H9 (cell line): ENCODE measurements around the gene ZIC5. TPM values are rescaled to one million over a fixed set of nuclear protein-coding genes. Genes with fewer than 3 reads are reported as not detected.

ENCODE experiments used
- DNase-seq: peaks from one replicate; pipeline ENCODE4 v3.0.0-alpha.2; 2017
- H2AFZ ChIP-seq: one replicate; pipeline ENCODE4 v1.6.1; 2013; ENCODE audit warnings: mild to moderate bottlenecking, low read length, control low read depth, moderate library complexity
- H2AK5ac ChIP-seq: 2 replicates; pipeline ENCODE4 v1.6.1; 2013; ENCODE audit warnings: low read length, control low read depth, mixed read lengths; ENCODE audit not compliant: insufficient read length
- H2BK120ac ChIP-seq: one replicate; pipeline ENCODE4 v1.6.1; 2013; ENCODE audit warnings: low read depth, mild to moderate bottlenecking, low read length, control low read depth, inconsistent platforms; ENCODE audit not compliant: poor library complexity, severe bottlenecking
- H2BK12ac ChIP-seq: 2 replicates; pipeline ENCODE4 v1.6.1; 2013; ENCODE audit warnings: low read length, control low read depth, mixed read lengths, low read depth; ENCODE audit not compliant: insufficient read length
- H2BK15ac ChIP-seq: 2 replicates; pipeline ENCODE4 v1.6.1; 2013; ENCODE audit warnings: low read depth, low read length, control low read depth
- H2BK20ac ChIP-seq: one replicate; pipeline ENCODE4 v1.6.1; 2013; ENCODE audit warnings: low read depth, mild to moderate bottlenecking, low read length, control low read depth, inconsistent platforms; ENCODE audit not compliant: poor library complexity, severe bottlenecking
- H2BK5ac ChIP-seq: 2 replicates; pipeline ENCODE4 v1.6.1; 2013; ENCODE audit warnings: low read length, control low read depth, mixed read lengths; ENCODE audit not compliant: insufficient read length
- H3K14ac ChIP-seq: 2 replicates; pipeline ENCODE4 v1.6.1; 2013; ENCODE audit warnings: low read length, control low read depth; ENCODE audit not compliant: insufficient read depth
- H3K18ac ChIP-seq: 2 replicates; pipeline ENCODE4 v1.6.1; 2013; ENCODE audit warnings: low read depth, mild to moderate bottlenecking, mixed read lengths, low read length, control low read depth; ENCODE audit not compliant: insufficient read length
- H3K23ac ChIP-seq: 2 replicates; pipeline ENCODE4 v1.6.1; 2013; ENCODE audit warnings: low read length, control low read depth, mixed read lengths, low read depth; ENCODE audit not compliant: insufficient read length
- H3K23me2 ChIP-seq: 2 replicates; pipeline ENCODE4 v1.6.1; 2013; ENCODE audit warnings: low read depth, mild to moderate bottlenecking, mixed read lengths, low read length, control low read depth; ENCODE audit not compliant: insufficient read length, poor library complexity, severe bottlenecking
- H3K27ac ChIP-seq: 2 replicates; pipeline ENCODE4 v1.5.1; 2013; ENCODE audit warnings: low read length, control low read depth, mixed read lengths, low read depth; ENCODE audit not compliant: insufficient read length
- H3K27me3 ChIP-seq: 2 replicates; pipeline ENCODE4 v1.6.1; 2013; ENCODE audit warnings: low read length, control low read depth, inconsistent platforms; ENCODE audit not compliant: insufficient read depth
- H3K4ac ChIP-seq: 2 replicates; pipeline ENCODE4 v1.6.1; 2013; ENCODE audit warnings: low read depth, mild to moderate bottlenecking, control low read depth, inconsistent platforms, low read length, moderate library complexity
- H3K4me1 ChIP-seq: 2 replicates; pipeline ENCODE4 v1.6.1; 2013; ENCODE audit warnings: low read length, control low read depth, inconsistent platforms; ENCODE audit not compliant: insufficient read depth
- H3K4me2 ChIP-seq: 2 replicates; pipeline ENCODE4 v1.6.1; 2013; ENCODE audit warnings: low read length, control low read depth, mixed read lengths; ENCODE audit not compliant: insufficient read length, insufficient read depth
- H3K56ac ChIP-seq: 2 replicates; pipeline ENCODE4 v1.6.1; 2013; ENCODE audit warnings: low read depth, mild to moderate bottlenecking, mixed read lengths, low read length, control low read depth; ENCODE audit not compliant: insufficient read length
- H3K79me1 ChIP-seq: 2 replicates; pipeline ENCODE4 v1.6.1; 2013; ENCODE audit warnings: low read depth, mild to moderate bottlenecking, moderate library complexity, low read length, control low read depth, inconsistent platforms; ENCODE audit not compliant: insufficient read depth, poor library complexity, severe bottlenecking
- H3K79me2 ChIP-seq: 2 replicates; pipeline ENCODE4 v1.6.1; 2013; ENCODE audit warnings: low read length, control low read depth, inconsistent platforms; ENCODE audit not compliant: insufficient read depth
- H3K9ac ChIP-seq: 2 replicates; pipeline ENCODE4 v1.6.1; 2013; ENCODE audit warnings: low read length, control low read depth, mixed read lengths; ENCODE audit not compliant: insufficient read length; ENCODE audit errors: extremely low read depth
- H3K9me3 ChIP-seq: one replicate; pipeline ENCODE4 v1.6.1; 2013; ENCODE audit warnings: low read depth, low read length, inconsistent platforms; ENCODE audit not compliant: control insufficient read depth
- H3T11ph ChIP-seq: one replicate; pipeline ENCODE4 v1.6.1; 2013; ENCODE audit warnings: mild to moderate bottlenecking, low read length, control low read depth, inconsistent platforms
- H4K20me1 ChIP-seq: one replicate; pipeline ENCODE4 v1.6.1; 2013; ENCODE audit not compliant: control insufficient read depth, insufficient read length, insufficient read depth
- H4K5ac ChIP-seq: 2 replicates; pipeline ENCODE4 v1.6.1; 2013; ENCODE audit warnings: low read depth, mild to moderate bottlenecking, mixed read lengths, low read length, control low read depth; ENCODE audit not compliant: insufficient read length
- H4K8ac ChIP-seq: replicated peaks from 2 replicates; pipeline ENCODE4 v1.6.1; 2013; ENCODE audit warnings: low read length, control low read depth, mixed read lengths, low read depth; ENCODE audit not compliant: insufficient read length
- H4K91ac ChIP-seq: 2 replicates; pipeline ENCODE4 v1.6.1; 2013; ENCODE audit warnings: low read depth, mild to moderate bottlenecking, moderate library complexity, mixed read lengths, low read length, control low read depth; ENCODE audit not compliant: insufficient read length
- H3K27ac Mint-ChIP-seq, 3 experiments: 2 replicates in 2 of 3; 3 replicates in 1 of 3; pipeline ENCODE4 v1.8.0; 2020 to 2021; ENCODE audit warnings: mixed read lengths in 3 of 3, mild to moderate bottlenecking in 1 of 3, moderate library complexity in 1 of 3
- H3K27me3 Mint-ChIP-seq: 2 replicates; pipeline ENCODE4 v1.8.0; 2021; ENCODE audit warnings: low read depth, mild to moderate bottlenecking, moderate library complexity, mixed read lengths
- H3K36me3 Mint-ChIP-seq, 3 experiments: 2 replicates in 2 of 3; 3 replicates in 1 of 3; pipeline ENCODE4 v1.8.0; 2020 to 2021; ENCODE audit warnings: low read depth in 3 of 3, mixed read lengths in 3 of 3; ENCODE audit not compliant: insufficient read depth in 1 of 3
- H3K4me1 Mint-ChIP-seq, 2 experiments: 2 replicates each; pipeline ENCODE4 v1.8.0; 2020; ENCODE audit warnings: mixed read lengths in 2 of 2
- H3K4me3 Mint-ChIP-seq, 2 experiments: 2 replicates in 1 of 2; 3 replicates in 1 of 2; pipeline ENCODE4 v1.8.0; 2020 to 2021; ENCODE audit warnings: mild to moderate bottlenecking in 2 of 2, mixed read lengths in 2 of 2, moderate library complexity in 1 of 2
- H3K9me3 Mint-ChIP-seq, 2 experiments: 2 replicates in 1 of 2; 3 replicates in 1 of 2; pipeline ENCODE4 v1.8.0; 2020; ENCODE audit warnings: mild to moderate bottlenecking in 2 of 2, mixed read lengths in 2 of 2, moderate library complexity in 1 of 2
- WGBS: extraction: QIAGEN DNeasy Blood & Tissue Kit; methylation state at CpG from one replicate; pipeline ENCODE4 v1.1.7; 2013; ENCODE audit warnings: missing lambda C conversion rate, low lambda C conversion rate, mixed read lengths; ENCODE audit not compliant: insufficient read length; ENCODE audit errors: extremely low coverage; 5-methylcytosine and 5-hydroxymethylcytosine counted together
- total RNA-seq: library from RNA; stranded (reverse); gene quantifications from 2 replicates; pipeline ENCODE4 v1.2.1, GENCODE V29; 2021
- TF ChIP-seq, protein P1 (sequence below): fragments of 200-600 bp; sonication (generic); conservative IDR thresholded peaks from 3 replicates; pipeline ENCODE4 v1.8.0; 2021; ENCODE audit warnings: antibody characterized with exemption, mild to moderate bottlenecking

ZIC5 gene
- total RNA-seq, 1 experiment from 2014 or later, result 51.9 TPM

DNA sequence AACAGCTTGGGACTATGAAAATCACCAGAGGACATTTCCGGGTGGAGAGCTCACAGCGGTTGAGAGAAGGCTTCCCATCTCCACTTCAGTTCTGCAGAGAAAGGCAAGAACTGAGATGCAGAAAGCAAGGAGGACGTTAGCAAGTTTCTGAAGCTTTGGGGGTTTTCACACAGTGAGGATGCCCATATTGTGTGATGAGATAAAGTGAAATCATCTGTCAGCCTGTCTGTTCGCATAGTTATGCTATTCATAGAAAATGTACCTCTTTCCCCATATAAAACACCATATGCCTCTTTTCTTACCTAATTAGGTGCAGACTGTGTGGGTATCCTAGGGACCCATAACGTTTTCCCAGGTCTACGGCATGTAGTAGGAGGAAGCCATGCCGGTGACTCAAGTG, 27.5 kb downstream of the ZIC5 start:
- no peaks in the 10 kb centered on the region for H3K36me3 Mint-ChIP-seq
- H2AFZ ChIP-seq, result no peak overlapping the region

More for the DNA sequence above, 27.5 kb downstream of the ZIC5 start:
- TF ChIP-seq, protein P1, sequence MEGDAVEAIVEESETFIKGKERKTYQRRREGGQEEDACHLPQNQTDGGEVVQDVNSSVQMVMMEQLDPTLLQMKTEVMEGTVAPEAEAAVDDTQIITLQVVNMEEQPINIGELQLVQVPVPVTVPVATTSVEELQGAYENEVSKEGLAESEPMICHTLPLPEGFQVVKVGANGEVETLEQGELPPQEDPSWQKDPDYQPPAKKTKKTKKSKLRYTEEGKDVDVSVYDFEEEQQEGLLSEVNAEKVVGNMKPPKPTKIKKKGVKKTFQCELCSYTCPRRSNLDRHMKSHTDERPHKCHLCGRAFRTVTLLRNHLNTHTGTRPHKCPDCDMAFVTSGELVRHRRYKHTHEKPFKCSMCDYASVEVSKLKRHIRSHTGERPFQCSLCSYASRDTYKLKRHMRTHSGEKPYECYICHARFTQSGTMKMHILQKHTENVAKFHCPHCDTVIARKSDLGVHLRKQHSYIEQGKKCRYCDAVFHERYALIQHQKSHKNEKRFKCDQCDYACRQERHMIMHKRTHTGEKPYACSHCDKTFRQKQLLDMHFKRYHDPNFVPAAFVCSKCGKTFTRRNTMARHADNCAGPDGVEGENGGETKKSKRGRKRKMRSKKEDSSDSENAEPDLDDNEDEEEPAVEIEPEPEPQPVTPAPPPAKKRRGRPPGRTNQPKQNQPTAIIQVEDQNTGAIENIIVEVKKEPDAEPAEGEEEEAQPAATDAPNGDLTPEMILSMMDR, result no peak
- no peak overlapping the region for H3K27ac ChIP-seq
- H2AK5ac ChIP-seq, result no peak overlapping the region
- no peak overlapping the region for H4K5ac ChIP-seq
- H3K4me1 Mint-ChIP-seq, result peaks cover 10 to 25% of the 10 kb centered on the region in 2 experiments
- H3K4me2 ChIP-seq, result no peak overlapping the region
- no peak overlapping the region for H3K56ac ChIP-seq
- no peaks in the 10 kb centered on the region for H3K4me1 ChIP-seq
- no peak overlapping the region for H4K8ac ChIP-seq
- no peak overlapping the region for H4K91ac ChIP-seq
- H3K9ac ChIP-seq, result no peak overlapping the region
- no peak overlapping the region for H3K4ac ChIP-seq
- no peaks in the 10 kb centered on the region for H3K9me3 ChIP-seq
- no peaks in the 10 kb centered on the region for H3K23me2 ChIP-seq
- H3K27ac Mint-ChIP-seq, result no peak overlapping the region; a peak in 1 of 7 replicates
- no peaks in the 10 kb centered on the region for H3K27me3 ChIP-seq
- no peak overlapping the region for H3T11ph ChIP-seq
- DNase-seq, result no peak
- H3K18ac ChIP-seq, result no peak overlapping the region
- no peak overlapping the region for H2BK12ac ChIP-seq
- no peaks in the 10 kb centered on the region; the same call in 1 of the 2 replicates for H3K27me3 Mint-ChIP-seq
- no peak overlapping the region for H3K14ac ChIP-seq
- H2BK15ac ChIP-seq, result no peak overlapping the region
- no CpG with 5 or more reads among the region's 7 CpGs for WGBS
- H2BK120ac ChIP-seq, result no peak overlapping the region
- H2BK20ac ChIP-seq, result no peak overlapping the region
- H3K79me2 ChIP-seq, result no peaks in the 10 kb centered on the region
- no peak overlapping the region for H3K4me3 Mint-ChIP-seq
- H4K20me1 ChIP-seq, result no peaks in the 10 kb centered on the region
- no peaks in the 10 kb centered on the region for H3K79me1 ChIP-seq
- H2BK5ac ChIP-seq, result no peak overlapping the region
- no peaks in the 10 kb centered on the region for H3K9me3 Mint-ChIP-seq
- H3K23ac ChIP-seq, result no peak overlapping the region
